PFSK-1 (cell line): ENCODE results near the gene PRC1.

Experiments used
- FOXP2 ChIP-seq: optimal IDR thresholded peaks from 2 replicates; pipeline ENCODE3; 2011; ENCODE audit warnings: borderline replicate concordance, control low read depth, inconsistent platforms; ENCODE audit not compliant: insufficient read depth; ENCODE audit errors: extremely low read length, extremely low read depth
- POLR2AphosphoS5 ChIP-seq: IDR thresholded peaks from 2 replicates; pipeline ENCODE4 v1.6.1; 2012; ENCODE audit warnings: low read depth, mild to moderate bottlenecking, control low read depth, low read length, moderate library complexity
- REST ChIP-seq, 2 experiments: IDR thresholded peaks; 2 replicates each; pipeline versions ENCODE4 v1.6.1 to v1.8.0; 2011 to 2012; ENCODE audit warnings: low read depth in 2 of 2, low read length in 2 of 2, control low read depth in 1 of 2, inconsistent platforms in 1 of 2, mild to moderate bottlenecking in 1 of 2, moderate library complexity in 1 of 2; ENCODE audit not compliant: insufficient read depth in 1 of 2
- SIN3A ChIP-seq: IDR thresholded peaks from 2 replicates; pipeline ENCODE4 v1.6.1; 2012; ENCODE audit warnings: mild to moderate bottlenecking, low read length, moderate library complexity, borderline replicate concordance; ENCODE audit not compliant: insufficient read depth
- TAF1 ChIP-seq: IDR thresholded peaks from 2 replicates; pipeline ENCODE4 v1.6.1; 2012; ENCODE audit warnings: low read length, control low read depth, borderline replicate concordance; ENCODE audit not compliant: insufficient read depth

Gene PRC1

DNA sequence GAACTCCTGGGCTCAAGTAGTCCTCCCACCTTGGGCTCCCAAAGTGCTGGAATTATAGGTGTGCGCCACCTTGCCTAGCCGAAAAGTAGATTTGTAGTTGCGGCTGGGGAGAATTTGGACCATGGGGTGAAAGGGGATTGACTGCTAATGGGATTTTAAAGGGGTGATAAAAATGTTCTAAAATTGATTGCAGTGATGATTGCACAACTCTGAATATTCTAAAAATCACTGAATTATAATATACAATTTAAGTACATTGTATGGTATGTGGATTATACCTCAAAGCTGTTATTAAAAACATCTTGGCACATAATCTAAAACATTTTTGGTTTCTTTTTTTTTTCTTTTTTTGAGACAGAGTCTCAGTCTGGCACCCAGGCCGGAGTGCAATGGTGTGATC is 3.9 kb downstream of the PRC1 start:
- TF ChIP-seq FOXP2 (no peak), TAF1 (no peak), POLR2AphosphoS5 (no peak), REST (IDR thresholded peaks at IDR 0.05; ENCODE audit: insufficient read depth in 1 of 2, low read depth in 2 of 2, low read length in 2 of 2) (no peak), SIN3A (no peak)

DNA sequence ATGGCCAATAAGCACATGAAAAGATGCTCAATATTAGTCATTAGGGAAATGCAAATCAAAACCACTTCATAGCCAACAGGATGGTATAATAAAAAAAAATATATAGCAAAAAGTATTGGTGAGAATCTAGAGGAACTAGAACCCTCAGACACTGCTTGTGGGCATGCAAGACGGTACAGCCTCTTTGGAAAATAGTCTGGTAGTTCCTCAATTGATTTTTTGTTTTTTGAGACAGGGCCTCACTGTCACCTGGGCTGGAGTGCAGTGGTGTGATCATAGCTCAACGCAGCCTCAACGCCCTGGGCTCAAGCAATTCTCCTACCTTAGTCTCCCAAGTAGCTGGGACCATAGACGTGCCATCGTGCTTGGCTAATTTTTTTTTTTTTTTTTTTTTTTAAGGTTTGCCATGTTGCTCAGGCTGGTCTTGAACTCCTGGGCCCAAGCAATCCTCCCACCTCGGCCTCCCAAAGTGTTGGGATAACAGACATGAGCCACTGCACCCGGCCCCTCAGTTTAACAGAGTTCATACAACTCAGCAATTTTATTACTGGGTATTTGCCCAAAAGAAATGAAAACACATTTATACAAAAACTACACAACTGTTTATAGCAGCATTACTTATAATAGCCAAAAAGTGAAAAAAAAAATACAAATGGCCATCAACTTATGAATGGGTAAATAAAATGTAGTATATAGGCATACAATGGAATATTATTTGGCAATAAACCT is 5.1 kb downstream of the PRC1 start:
- no peak for TF ChIP-seq REST (IDR thresholded peaks at IDR 0.05; ENCODE audit: insufficient read depth in 1 of 2, low read depth in 2 of 2, low read length in 2 of 2)
- TF ChIP-seq POLR2AphosphoS5 = no peak
- TF ChIP-seq FOXP2 = no peak
- no peak for TF ChIP-seq SIN3A
- no peak for TF ChIP-seq TAF1

DNA sequence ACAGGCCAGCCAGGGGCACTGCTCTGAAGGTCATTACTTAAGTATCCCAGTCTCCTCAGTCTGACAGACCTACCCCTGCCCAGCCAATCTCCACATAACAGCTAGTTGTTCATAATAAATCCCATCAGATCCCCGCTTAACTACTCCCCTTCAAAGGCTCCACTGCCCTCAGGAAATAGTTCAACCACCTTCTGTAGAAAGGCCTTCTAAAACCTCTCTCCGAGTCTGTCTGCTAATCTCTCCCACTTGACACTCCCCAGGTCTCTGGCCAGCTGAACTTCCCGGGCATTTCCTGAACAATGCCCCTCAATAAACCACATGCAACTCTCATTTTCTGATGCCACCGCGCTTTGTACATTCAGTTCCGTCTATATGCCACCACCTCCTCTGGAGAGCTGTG is 6.0 kb downstream of the PRC1 start:
- no peak for TF ChIP-seq TAF1
- no peak for TF ChIP-seq SIN3A
- TF ChIP-seq REST (IDR thresholded peaks at IDR 0.05; ENCODE audit: insufficient read depth in 1 of 2, low read depth in 2 of 2, low read length in 2 of 2) = no peak
- no peak; the same call in 1 of the 2 replicates for TF ChIP-seq POLR2AphosphoS5
- TF ChIP-seq FOXP2 = no peak

DNA sequence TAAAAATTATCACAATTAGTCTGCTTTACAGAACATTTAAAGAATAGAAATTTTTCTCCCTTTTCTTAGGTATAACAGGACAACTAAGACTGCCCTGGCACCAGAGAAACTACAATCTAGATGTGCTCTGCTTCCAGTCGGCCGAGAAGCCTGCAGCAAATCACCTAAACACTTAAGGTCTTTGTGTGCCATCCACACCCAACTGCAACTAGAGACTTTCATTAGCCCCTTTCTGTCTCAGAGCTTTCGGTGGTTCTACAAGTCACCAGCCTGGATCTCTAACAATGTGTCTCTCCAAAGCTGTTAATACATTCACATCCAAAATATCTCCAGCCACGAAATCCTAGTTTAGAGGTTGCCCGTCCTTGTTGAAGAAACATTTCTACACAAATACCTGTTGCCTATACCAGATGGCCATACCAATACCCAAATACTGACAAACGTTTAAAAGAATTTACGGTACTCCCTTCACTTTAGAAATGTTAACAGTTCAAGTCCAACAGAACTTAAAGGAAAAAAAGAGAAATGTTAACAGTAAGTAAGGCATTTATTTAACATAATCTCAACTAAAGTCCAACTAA is 6.7 kb downstream of the PRC1 start:
- TF ChIP-seq FOXP2 (no peak), SIN3A (no peak), POLR2AphosphoS5 (no peak)

GRCh38 chr15:90986790-90987507 is 7.4 kb downstream of the PRC1 start:
- no peak for TF ChIP-seq REST (IDR thresholded peaks at IDR 0.05; ENCODE audit: insufficient read depth in 1 of 2, low read depth in 2 of 2, low read length in 2 of 2)
- TF ChIP-seq TAF1 = no peak
- no peak for TF ChIP-seq FOXP2
- no peak for TF ChIP-seq POLR2AphosphoS5
- no peak for TF ChIP-seq SIN3A
